Neural crest cell (in vitro differentiated cells): Measurements from ENCODE around the gene PIWIL4. TPM values are rescaled to one million over a fixed set of nuclear protein-coding genes. Genes with fewer than 3 reads are reported as not detected.

ENCODE experiments used
- DNase-seq: peaks from one replicate; pipeline ENCODE4 v3.0.0; 2021; ENCODE audit warnings: low read depth, mixed read lengths, low spot score
- H3K27ac Mint-ChIP-seq: one replicate; pipeline ENCODE4 v1.8.0; 2021; ENCODE audit warnings: mild to moderate bottlenecking, mixed read lengths; ENCODE audit not compliant: unreplicated experiment
- H3K27me3 Mint-ChIP-seq: 2 replicates; pipeline ENCODE4 v1.8.0; 2021; ENCODE audit warnings: low read depth, mild to moderate bottlenecking, mixed read lengths
- H3K36me3 Mint-ChIP-seq: 2 replicates; pipeline ENCODE4 v1.8.0; 2021; ENCODE audit warnings: low read depth, mild to moderate bottlenecking, mixed read lengths
- H3K4me1 Mint-ChIP-seq: 2 replicates; pipeline ENCODE4 v1.8.0; 2021; ENCODE audit warnings: mixed read lengths
- H3K4me3 Mint-ChIP-seq: one replicate; pipeline ENCODE4 v1.8.0; 2021; ENCODE audit warnings: mild to moderate bottlenecking, mixed read lengths
- H3K9me3 Mint-ChIP-seq: 2 replicates; pipeline ENCODE4 v1.8.0; 2021; ENCODE audit warnings: mixed read lengths
- total RNA-seq: library from RNA; stranded (reverse); gene quantifications from 2 replicates; pipeline ENCODE4 v1.2.1, GENCODE V29; 2021
- TF ChIP-seq, protein P1 (sequence below): fragments of 200-600 bp; sonication (generic); conservative IDR thresholded peaks from 2 replicates; pipeline ENCODE4 v1.5.0; 2021; ENCODE audit warnings: antibody characterized with exemption, mild to moderate bottlenecking

PIWIL4 gene
- total RNA-seq, 1 donor from 2014 or later, result 0.72 TPM

DNA sequence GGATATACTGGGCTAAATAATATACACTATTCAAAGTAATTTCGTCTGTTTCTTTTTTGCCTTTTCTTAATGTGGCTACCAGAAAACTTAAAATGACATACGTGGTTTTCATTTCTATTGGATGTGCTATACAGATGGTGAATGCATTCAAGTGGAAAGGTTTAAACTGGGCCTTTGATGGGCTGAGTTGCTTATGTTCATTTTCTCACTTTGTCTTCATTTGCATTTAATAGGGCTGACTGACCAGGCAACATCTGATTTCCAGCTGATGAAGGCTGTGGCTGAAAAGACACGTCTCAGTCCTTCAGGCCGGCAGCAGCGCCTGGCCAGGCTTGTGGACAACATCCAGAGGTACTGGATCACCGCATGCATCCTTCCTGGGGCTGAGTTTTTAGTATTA, 27.9 kb downstream of the PIWIL4 start:
- Mint-ChIP-seq H3K4me1 (peaks cover 13% of the 10 kb centered on the region), H3K27me3 (no peaks in the 10 kb centered on the region), H3K9me3 (no peaks in the 10 kb centered on the region), H3K4me3 (no peak overlapping the region), H3K36me3 (no peaks in the 10 kb centered on the region), H3K27ac (peak overlapping the region; percentile 30)
- DNase-seq, result no peak
- TF ChIP-seq, protein P1, sequence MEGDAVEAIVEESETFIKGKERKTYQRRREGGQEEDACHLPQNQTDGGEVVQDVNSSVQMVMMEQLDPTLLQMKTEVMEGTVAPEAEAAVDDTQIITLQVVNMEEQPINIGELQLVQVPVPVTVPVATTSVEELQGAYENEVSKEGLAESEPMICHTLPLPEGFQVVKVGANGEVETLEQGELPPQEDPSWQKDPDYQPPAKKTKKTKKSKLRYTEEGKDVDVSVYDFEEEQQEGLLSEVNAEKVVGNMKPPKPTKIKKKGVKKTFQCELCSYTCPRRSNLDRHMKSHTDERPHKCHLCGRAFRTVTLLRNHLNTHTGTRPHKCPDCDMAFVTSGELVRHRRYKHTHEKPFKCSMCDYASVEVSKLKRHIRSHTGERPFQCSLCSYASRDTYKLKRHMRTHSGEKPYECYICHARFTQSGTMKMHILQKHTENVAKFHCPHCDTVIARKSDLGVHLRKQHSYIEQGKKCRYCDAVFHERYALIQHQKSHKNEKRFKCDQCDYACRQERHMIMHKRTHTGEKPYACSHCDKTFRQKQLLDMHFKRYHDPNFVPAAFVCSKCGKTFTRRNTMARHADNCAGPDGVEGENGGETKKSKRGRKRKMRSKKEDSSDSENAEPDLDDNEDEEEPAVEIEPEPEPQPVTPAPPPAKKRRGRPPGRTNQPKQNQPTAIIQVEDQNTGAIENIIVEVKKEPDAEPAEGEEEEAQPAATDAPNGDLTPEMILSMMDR, result no peak

DNA sequence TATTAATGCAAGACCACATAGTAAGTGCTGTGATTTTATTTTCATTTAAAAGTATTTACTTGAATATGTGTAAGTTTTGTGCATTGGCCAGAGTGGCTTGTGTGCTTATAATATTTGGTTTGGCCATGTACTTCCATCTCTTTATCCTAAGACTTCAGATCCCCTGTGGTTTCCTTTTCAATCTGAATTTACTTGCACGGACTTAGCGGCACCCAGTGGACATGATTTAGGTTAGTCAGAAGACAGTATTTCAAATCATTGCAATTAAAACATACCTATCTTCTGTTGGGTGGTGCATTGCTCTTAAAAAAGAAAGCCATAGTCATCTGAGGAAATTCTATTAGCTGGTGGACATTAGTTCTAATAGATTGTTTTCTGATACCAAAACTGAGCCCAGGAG, 30.7 kb downstream of the PIWIL4 start:
- Mint-ChIP-seq H3K4me3 (no peak overlapping the region), H3K27me3 (no peaks in the 10 kb centered on the region), H3K4me1 (peaks cover 3% of the 10 kb centered on the region), H3K27ac (no peak overlapping the region), H3K36me3 (no peaks in the 10 kb centered on the region), H3K9me3 (no peaks in the 10 kb centered on the region)
- TF ChIP-seq, protein P1, result peak; percentile 39
- no peak for DNase-seq

DNA sequence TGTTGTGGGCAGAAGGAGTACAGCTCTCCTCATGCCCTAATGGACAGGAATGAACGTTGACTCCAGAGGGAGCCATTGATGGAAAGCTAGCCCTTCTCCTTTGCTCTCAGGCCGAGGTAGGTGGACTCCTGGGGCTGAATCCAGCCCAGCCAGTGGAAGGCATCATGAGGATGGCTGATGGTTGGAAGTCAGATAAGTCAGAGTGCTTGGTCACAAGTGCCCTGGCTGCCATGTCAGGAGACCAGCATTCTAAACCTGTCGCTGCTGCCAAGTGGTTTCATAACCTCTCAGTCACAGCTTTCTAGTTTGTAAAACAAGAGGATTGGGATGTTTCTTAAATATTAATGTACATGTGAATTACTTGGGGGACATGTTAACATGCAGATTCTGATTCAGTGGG, 32.3 kb downstream of the PIWIL4 start:
- DNase-seq, result no peak
- Mint-ChIP-seq H3K27ac (no peak overlapping the region), H3K9me3 (no peaks in the 10 kb centered on the region), H3K36me3 (no peaks in the 10 kb centered on the region), H3K27me3 (no peaks in the 10 kb centered on the region), H3K4me3 (no peak overlapping the region), H3K4me1 (peaks cover 6% of the 10 kb centered on the region)
- TF ChIP-seq, protein P1, result no peak

DNA sequence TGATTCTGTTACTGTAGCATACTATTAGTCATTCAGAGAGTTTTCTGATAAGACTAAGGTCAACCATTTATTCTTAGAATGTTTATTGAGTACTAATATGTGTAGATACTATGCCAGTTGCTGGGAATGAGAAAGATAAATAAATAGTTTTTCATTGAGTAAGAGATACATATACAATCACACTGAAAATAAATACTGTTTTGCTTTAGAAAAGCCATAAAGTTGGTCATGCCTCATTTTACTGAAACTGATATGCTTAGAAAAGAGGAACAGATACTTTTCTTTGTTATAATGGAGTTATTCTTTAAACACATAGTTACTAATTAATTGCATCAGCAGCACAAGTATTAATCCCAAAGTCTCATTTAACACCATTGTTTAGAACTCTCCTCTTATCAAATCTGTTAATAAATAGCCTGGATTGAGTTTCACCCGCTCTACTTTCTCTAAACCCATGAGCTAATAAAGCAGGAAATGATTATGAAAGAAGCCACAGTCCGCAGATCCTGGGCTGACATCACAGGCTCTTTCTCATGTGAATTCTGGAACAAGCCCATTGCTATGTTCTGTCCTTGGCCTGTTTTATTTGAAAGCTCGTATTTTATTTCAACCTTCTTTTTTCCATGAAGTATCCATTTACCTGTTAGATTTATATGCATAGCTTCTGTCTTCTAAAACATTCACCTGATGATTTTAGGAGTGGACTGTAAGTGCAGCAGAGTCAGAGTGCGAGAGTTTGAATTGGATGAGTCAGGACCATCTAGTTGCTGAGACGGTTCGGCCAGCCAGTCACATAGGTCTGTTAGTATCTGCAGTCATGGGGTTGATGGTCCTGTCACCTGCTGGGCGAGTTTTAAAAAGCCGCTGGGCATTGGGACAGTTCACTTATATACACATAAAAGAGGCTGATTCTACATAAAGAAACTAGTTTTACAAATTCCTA, 35.5 kb downstream of the PIWIL4 start:
- no peak for DNase-seq
- no peak overlapping the region for H3K4me3 Mint-ChIP-seq
- no peaks in the 10 kb centered on the region for H3K27me3 Mint-ChIP-seq
- H3K36me3 Mint-ChIP-seq, result no peaks in the 10 kb centered on the region
- TF ChIP-seq, protein P1, result no peak
- no peaks in the 10 kb centered on the region for H3K9me3 Mint-ChIP-seq
- H3K4me1 Mint-ChIP-seq, result peaks cover 10% of the 10 kb centered on the region
- H3K27ac Mint-ChIP-seq, result no peak overlapping the region

DNA sequence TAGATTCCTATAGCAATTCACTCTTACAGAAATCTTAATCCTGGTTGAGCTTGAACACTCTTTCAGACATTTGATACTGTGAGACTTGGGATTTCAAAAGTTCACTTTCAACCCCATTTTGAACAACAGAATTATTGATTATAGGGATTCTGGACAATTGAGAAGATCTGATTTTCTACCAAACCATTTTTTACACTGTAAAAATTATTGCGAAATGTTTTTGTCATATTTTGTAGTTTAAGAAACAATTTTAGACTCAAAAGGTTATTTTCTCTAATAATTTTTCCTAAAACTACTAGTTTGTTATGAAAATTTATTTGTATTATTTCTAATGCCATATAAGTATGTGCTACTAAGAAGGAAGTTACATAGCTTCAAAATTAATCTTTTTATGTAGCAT, 36.4 kb downstream of the PIWIL4 start:
- no peak overlapping the region for H3K4me3 Mint-ChIP-seq
- no peaks in the 10 kb centered on the region for H3K27me3 Mint-ChIP-seq
- peaks cover 10% of the 10 kb centered on the region for H3K4me1 Mint-ChIP-seq
- DNase-seq, result no peak
- H3K36me3 Mint-ChIP-seq, result no peaks in the 10 kb centered on the region
- no peaks in the 10 kb centered on the region for H3K9me3 Mint-ChIP-seq
- H3K27ac Mint-ChIP-seq, result no peak overlapping the region
- TF ChIP-seq, protein P1, result no peak
